Measurements from ENCODE around the gene OTOS.

- TF ChIP-seq, protein P1, sequence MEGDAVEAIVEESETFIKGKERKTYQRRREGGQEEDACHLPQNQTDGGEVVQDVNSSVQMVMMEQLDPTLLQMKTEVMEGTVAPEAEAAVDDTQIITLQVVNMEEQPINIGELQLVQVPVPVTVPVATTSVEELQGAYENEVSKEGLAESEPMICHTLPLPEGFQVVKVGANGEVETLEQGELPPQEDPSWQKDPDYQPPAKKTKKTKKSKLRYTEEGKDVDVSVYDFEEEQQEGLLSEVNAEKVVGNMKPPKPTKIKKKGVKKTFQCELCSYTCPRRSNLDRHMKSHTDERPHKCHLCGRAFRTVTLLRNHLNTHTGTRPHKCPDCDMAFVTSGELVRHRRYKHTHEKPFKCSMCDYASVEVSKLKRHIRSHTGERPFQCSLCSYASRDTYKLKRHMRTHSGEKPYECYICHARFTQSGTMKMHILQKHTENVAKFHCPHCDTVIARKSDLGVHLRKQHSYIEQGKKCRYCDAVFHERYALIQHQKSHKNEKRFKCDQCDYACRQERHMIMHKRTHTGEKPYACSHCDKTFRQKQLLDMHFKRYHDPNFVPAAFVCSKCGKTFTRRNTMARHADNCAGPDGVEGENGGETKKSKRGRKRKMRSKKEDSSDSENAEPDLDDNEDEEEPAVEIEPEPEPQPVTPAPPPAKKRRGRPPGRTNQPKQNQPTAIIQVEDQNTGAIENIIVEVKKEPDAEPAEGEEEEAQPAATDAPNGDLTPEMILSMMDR (IDR thresholded peaks at IDR 0.05): no peak
- no peak for TF ChIP-seq POLR2A (IDR thresholded peaks at IDR 0.05)
These were observed 628 bp downstream of the OTOS start for GRCh38 chr2:240139666-240140393.

Data from prostate gland (tissue), 2 donors.